ENCODE results near the gene AGO3.

AGO3 gene

DNA sequence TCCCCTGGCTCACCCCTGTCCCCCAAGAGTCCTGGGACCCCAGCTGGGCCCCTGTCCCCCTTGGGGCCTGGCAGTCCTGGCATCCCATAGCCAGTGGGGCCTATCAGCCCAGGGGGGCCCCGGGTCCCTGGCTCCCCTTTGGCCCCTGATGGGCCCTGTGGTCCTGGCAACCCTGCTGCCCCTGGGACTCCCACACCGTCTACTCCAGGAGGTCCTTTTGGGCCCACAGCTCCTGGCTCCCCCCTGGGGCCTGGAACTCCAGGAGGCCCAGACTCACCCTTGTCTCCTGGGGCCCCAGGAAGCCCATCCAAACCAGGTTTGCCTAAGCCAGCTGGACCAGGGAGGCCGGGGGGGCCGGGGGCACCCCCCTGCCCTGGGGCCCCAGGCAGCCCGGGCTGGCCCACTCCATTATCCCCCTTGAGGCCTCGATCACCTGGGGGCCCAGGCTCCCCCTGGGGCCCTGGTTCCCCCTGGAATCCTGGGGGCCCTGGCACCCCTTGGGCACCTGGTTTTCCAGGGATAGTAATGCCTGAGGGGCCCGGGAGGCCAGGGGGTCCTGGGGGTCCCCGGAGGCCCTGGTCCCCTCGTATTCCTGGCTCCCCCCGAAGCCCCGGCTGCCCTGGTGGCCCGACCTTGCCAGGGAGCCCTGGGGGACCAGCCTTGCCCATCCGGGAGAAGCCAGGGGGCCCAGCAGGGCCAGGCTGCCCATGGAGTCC, 167.9 kb downstream of the AGO3 start:
- DNase-seq = no peak

DNA sequence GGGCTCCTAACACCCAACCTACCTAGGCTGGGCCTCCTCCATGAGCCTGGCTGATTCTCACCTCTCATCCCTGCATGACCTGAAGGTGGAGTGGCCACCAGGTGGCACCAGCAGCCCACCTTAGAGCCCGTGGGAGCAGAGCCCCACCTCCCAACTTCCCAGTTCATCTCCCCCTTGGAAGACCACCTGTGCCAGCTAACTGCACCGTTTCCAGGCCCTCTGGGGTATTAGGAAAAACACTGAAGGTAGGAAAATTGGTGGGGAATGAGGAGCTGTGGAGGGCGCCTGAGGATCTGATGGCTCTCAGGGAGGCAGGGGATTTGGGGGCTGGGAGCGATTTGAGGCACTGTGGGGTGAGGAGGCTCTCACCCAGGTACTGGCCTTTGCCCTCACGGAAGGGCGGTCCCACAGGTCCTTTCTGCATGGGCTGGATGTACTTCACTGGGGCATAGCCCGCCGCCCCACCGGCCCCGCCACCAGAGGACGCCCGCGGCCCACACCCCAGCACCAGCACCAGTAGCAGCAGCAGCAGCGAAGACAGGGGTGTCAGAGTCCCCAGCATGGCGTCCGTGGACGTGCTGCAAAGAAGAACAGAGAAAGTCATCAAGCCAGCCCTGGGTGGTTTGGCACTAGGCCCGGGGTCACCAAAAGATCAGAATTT, 168.9 kb downstream of the AGO3 start:
- peak; percentile 45 for DNase-seq

DNA sequence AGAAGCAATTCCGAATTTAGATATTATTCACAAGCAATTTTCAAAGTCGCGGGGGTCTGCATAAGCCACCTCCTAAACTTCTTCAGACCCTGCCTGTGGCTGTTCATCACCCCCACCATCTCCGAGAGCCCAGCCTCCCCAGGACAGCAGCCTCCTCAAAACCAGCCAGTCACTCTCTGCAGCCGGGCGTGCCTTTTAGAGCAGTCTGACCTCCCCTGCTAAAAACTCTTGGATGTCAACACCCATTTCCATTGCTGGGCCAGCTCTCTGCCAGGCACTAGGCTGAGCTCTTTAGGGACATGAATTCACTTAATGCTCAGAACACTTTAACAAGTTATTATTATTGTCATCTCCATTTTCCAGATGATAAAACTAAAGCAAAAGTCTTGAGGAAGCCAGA, 169.5 kb downstream of the AGO3 start:
- DNase-seq = no peak

DNA sequence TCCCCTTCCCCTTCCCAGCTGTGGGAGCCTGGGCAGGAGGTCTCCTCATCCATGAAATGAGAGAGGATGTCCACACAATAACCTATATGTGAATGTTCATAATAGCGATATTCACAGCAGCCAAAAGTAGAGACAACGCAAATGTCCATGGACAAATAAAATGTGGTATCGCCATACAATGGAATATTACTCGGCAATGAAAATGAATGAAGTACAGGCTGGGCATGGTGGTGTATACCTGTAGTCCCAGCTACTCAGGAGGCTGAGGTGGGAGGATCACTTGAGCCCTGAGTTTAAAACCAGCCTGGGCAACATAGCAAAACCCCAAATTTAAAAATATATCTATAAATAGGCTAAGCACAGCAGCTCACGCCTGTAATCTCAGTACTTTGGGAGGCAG, 170.6 kb downstream of the AGO3 start:
- no peak for DNase-seq

DNA sequence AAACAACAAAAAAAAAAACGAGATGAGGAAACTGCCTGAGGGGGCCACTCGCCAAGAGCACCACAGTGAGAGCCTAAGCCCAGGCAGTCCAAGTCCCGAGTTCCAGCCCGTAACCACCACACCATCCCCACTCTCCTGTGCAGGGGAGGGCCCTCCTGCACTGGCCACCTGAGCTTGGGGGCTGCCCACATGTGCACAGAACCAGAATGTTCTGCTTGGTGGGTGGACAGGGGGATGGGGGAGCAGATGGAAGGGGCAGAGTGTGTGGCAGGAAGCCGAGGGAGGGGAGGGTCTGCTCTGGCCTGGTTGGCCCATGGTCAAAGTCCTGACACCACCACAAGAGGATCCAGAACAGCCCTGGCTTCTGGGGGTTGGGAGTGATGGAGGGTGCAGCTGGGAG, 175.4 kb downstream of the AGO3 start:
- no peak for DNase-seq

DNA sequence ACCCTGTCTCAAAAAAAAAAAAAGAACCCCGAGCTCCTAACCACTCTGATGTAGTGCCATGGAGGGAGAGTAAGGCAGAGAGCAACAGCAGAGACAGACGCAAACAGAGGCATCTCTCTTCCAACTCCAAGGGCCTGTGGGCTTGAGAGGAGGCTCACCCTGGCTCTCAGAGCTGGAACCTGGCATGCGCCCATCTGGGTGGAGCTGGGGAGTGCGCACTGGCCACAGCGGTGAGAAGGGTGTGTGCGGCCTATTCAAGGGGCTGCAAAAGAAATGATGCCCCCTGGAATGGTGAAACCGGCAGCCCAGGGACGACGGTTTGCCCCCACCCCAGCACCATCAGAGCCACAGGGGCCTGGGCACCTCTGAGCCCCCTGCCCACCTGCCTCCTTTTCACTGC, 176.5 kb downstream of the AGO3 start:
- DNase-seq = no peak

DNA sequence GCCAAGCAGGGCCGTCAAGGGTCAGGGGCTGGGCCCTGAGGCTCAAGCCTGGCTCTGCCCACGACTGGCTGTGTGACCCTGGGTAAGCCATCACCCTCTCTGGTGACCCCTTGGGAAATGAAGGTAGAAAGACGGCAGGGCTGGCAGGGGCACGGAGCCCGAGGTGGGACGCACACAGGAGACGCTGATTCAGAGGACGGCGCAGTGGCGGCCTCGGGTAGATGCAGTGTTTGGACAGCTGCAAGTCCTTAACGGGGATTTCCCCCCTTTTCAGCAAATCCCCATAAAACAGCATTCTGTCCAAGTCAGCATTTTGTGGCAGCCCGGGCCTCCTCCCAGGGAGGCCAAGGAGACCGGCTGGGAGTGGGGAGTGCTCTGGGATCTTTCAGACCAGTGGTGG, 177.4 kb downstream of the AGO3 start:
- DNase-seq = no peak

DNA sequence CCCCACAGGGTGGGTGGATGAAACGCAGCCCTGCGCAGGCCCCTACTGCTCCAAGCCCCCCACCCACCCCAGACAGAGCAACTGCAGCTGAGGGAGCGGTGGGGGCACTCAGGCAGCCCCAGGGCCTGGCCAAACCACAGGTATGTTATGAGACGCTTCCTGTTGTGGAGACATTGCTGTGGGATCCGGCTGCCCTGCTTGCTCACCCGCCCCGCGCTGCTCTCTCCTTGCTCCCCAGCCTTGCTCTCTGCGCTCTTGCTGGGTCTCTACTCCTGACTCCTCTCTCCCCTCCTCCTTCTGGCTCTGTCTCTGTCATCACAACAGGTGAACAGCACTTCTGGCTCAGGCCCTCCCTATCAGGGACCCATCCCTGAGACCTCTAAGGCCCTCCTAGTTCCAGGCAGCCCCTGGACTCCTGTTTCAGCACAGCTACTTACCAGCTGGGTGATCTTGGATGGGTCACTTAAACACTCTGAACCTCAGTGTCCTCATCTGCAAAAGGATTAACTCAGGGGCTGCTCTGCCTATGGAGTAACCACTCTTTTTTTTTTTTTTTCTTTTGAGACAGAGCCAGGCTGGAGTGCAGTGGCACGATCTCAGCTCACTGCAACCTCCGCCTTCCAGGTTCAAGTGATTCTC, 178.3 kb downstream of the AGO3 start:
- no peak for DNase-seq

DNA sequence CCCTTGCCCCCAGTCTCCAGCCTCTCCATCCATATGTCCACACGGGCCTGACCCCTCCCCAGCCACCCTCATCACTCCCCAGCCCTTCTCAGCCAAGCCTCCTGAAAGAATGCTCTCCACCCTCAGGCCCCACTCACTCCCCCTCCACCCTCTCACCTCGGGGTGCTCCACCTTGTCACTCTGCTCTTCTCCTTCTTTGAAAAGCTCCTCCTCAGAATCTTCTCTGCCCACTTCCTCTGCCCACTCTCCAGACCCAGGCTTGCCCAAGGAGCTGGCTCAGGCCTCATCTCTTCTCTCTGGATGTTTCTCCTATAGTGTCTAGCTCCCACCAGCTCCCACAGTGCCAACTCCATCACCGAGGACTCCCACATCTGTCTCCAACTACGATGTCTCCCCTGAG, 180.2 kb downstream of the AGO3 start:
- DNase-seq = no peak

DNA sequence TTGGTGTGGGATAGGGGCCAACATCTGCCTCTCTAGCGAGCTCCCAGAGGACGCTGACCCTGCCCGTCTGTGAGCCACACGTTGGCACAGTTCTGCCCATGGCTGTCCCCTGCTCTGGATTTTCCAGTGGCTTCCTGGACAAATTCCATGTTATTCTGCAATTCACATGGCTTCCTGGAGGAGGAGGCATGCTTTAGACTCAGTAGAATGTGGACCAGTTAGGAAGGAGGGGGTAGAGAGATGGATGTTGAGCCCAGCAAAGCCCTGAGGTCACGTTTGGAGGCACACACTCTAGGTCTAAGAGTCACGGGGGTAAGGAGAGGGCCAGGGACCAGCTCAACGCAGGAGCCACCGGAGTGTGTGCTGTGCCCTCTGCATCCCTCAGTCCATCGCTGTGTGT, 181.9 kb downstream of the AGO3 start:
- DNase-seq = no peak

DNA sequence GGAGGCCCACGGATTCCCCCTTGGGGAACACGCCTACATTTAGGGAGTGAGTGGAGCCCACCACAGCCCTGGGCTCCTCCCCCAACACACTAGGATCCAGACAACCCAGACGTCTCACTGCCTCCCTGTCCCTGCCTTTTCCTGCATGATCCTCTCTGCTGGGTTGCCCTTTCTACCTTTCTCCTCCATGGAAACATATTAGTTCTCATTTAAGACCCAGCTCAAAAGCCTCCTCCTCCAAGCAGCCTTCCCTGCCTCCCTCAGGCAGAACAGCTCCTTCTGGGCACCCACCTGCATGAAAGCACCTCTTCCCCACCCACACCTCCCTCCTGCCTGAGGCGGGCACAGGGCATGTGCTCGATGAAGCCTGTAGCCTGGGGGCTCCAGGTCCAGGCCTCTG, 183.5 kb downstream of the AGO3 start:
- no peak for DNase-seq

DNA sequence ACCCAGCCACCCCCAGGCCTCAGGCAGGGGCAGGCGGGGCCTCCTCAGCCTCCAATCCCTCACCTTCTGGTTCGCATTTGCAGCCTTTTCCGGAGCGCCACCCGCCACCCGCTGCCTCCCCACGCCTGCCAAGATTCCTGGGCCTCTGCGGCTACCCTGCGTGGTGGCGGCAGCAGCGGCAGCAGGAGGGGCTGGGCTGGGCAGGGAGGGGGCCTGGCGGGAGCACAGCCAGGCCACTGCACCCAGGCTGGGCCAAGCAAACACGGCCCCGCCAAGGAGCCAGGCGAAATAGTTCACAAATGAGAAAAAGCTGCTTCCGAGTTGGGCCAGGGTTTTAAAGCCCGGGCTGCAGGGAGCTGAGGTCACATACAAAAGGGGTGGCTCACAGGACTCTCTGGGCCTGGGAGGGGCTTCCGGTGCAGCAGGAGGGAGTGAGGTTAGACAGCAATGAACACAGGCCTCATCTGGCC, 184.3 kb downstream of the AGO3 start:
- DNase-seq = no peak

DNA sequence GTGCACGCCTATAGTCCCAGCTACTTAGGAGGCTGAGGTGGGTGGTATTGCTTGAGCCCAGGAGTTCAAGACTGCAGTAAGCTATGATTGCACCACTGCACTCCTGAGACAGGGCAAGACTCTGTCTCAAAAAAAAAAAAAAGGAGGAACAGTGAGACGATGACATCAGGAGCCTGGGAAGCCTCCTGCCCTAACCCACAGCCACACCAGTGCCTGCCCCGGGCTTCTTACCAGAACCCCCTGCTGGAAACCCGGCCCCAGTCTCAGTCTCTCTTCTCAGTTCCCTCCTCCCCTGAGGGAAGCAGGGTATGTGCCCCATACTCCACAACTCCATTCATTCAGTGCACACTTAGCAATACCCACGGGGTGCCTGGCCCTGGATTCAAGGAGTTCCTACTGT, 185.0 kb downstream of the AGO3 start:
- DNase-seq = no peak

DNA sequence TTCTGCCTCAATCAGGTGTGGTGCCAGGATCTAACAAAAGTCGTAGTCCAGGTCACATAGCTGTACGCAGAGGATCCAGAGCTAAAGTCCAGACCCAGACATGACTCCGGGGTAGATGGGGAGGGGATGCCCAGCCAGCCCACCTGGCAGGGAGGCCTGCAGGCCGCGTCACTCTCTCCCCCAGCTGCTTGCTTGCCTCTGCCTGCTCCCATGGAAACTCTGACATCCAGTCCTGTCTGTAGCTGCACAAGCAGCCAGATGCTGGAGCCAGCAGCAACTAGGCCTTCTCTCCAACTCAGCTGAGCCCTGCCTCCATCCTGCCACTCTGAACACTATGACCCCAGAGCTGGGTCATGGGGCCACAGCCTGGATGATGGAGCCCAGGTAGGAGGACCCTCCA, 186.0 kb downstream of the AGO3 start:
- no peak for DNase-seq

DNA sequence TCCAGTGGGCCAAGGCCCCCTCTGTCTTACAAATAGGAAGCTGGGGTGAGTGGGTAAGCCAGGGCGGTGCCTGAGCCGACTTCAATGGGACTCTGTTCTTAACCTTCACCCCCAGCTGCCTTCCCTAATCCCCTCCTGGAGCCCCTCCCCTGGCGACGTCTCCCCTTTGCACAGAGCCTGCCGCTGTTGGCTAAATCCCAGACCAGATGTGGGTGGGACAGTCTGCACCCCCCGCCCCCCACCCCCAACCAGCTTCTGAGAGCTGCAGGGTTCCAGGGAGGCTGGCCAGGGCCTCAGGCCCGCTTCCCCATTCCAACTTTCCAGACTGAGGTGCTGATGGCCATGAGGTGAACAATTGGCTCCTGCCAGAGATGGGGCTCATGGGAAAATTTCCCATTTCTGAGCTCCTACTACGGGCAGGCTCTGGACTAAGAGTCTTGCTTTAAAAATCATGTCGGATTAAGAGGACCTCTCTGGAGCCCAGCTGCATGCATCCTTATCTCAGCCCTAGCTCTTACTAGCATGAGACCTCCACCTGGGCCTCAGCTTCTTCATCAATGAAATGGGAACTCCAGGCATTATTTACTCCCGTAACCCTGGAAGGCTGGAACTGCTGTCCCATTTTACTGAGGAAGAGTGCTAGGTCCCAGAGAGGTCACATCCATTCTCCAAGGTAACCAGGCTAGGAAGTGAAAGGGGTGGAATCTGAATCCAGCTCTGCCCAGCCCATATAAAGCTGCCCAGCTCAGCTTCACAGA, 187.7 kb downstream of the AGO3 start:
- DNase-seq = no peak

DNA sequence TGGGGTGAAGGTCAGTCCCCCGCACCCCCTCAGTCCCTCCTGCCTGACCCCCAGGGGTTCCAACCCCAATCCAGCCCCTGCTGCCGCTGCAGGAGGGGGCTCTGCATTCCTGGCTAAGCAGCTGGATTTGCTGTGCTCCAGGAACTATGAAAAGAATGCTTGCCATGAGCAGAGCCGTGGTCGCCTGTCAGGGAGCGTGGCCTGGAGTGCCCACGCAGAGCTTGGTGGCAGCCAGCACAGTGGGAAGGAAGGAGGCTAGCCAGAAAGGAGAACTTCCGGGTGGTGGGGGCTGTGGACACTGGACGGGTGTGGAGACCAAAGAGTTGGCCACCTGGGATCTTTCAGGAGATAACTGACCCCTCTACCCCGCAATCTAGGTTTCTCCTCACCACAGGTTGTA, 188.6 kb downstream of the AGO3 start:
- no peak for DNase-seq

Data from DMS79 (cell line).